ENCODE results near the gene CDC42EP3. TPM values are rescaled to one million over a fixed set of nuclear protein-coding genes. Genes with fewer than 3 reads are reported as not detected.
A peak's percentile ranks its signal among the peaks of the same experiment; 100 is the strongest.

CDC42EP3 gene
- total and polyA plus RNA-seq, 8 donors, result 6.7 to 89.7 (median 17.2) TPM

- Histone ChIP-seq H3K4me1 (peaks cover 0 to 33% (median 14%) of the 10 kb centered on the region in 4 donors), H3K27me3 (no peaks in the 10 kb centered on the region), H3K27ac (peak overlapping the region in 4 of 5 donors; percentile 20 to 67 (median 54)), H3K4me3 (no peak overlapping the region), H3K36me3 (no peaks in the 10 kb centered on the region), H3K9me3 (no peaks in the 10 kb centered on the region)
- intact Hi-C loops (cut with DNase I; ENCODE audit: low total_unique reads), result no loop called here
- TF ChIP-seq POLR2A (IDR thresholded peaks at IDR 0.05), result no peak
- TF ChIP-seq CTCF (IDR thresholded peaks at IDR 0.05), result no peak
- no peak for TF ChIP-seq POLR2AphosphoS5 (IDR thresholded peaks at IDR 0.05)
- TF ChIP-seq EP300 (IDR thresholded peaks at IDR 0.05), result no peak
- no peak for DNase-seq
Observed at GRCh38 chr2:37625156-37625555, 46.3 kb downstream of the CDC42EP3 start.

- H3K27ac ChIP-seq, result peak overlapping the region in 4 of 5 donors; percentile 15 to 52 (median 20)
- H3K27me3 ChIP-seq, result no peaks in the 10 kb centered on the region
- TF ChIP-seq CTCF (IDR thresholded peaks at IDR 0.05), result no peak
- TF ChIP-seq POLR2A (IDR thresholded peaks at IDR 0.05), result no peak
- TF ChIP-seq POLR2AphosphoS5 (IDR thresholded peaks at IDR 0.05), result no peak
- no peak for TF ChIP-seq EP300 (IDR thresholded peaks at IDR 0.05)
- no peak overlapping the region for H3K4me3 ChIP-seq
- no peaks in the 10 kb centered on the region for H3K9me3 ChIP-seq
- no peak for DNase-seq
- no peaks in the 10 kb centered on the region for H3K36me3 ChIP-seq
- peaks cover 0 to 33% (median 14%) of the 10 kb centered on the region in 4 donors for H3K4me1 ChIP-seq
- 73 to 77% (median 75%) methylated on average over 8 of the region's 8 CpGs for WGBS, 5 donors
- intact Hi-C loops (cut with DNase I; ENCODE audit: low total_unique reads), result no loop called here
Observed at GRCh38 chr2:37623971-37624900, 47.2 kb downstream of the CDC42EP3 start.

- H3K4me3 ChIP-seq, result no peak overlapping the region
- H3K36me3 ChIP-seq, result no peaks in the 10 kb centered on the region
- peaks cover 0 to 33% (median 14%) of the 10 kb centered on the region in 4 donors for H3K4me1 ChIP-seq
- H3K9me3 ChIP-seq, result no peaks in the 10 kb centered on the region
- no peak for DNase-seq
- no peaks in the 10 kb centered on the region for H3K27me3 ChIP-seq
- TF ChIP-seq POLR2AphosphoS5 (IDR thresholded peaks at IDR 0.05) (no peak), CTCF (IDR thresholded peaks at IDR 0.05) (no peak), POLR2A (IDR thresholded peaks at IDR 0.05) (no peak)
- peak overlapping the region in 2 of 5 donors; percentile 3 to 21 for H3K27ac ChIP-seq
- intact Hi-C loops (cut with DNase I; ENCODE audit: low total_unique reads), result no loop called here
Observed at GRCh38 chr2:37623406-37623805, 48.0 kb downstream of the CDC42EP3 start.

GRCh38 chr2:37622450-37623100 is 48.9 kb downstream of the CDC42EP3 start:
- Histone ChIP-seq H3K4me1 (peaks cover 0 to 37% (median 19%) of the 10 kb centered on the region in 4 donors), H3K27me3 (no peaks in the 10 kb centered on the region), H3K9me3 (no peaks in the 10 kb centered on the region), H3K27ac (no peak overlapping the region), H3K36me3 (no peaks in the 10 kb centered on the region), H3K4me3 (no peak overlapping the region)
- intact Hi-C loops (cut with DNase I; ENCODE audit: low total_unique reads), result no loop called here
- no peak for TF ChIP-seq CTCF (IDR thresholded peaks at IDR 0.05)
- no peak for TF ChIP-seq EP300 (IDR thresholded peaks at IDR 0.05)
- TF ChIP-seq POLR2AphosphoS5 (IDR thresholded peaks at IDR 0.05), result no peak
- no peak for TF ChIP-seq POLR2A (IDR thresholded peaks at IDR 0.05)
- 88 to 94% (median 93%) methylated on average over 4 of the region's 4 CpGs for WGBS, 5 donors
- DNase-seq, result no peak

Data from stomach (tissue), 9 donors.